ENCODE data around the gene TEKTIP1. TPM values are rescaled to one million over a fixed set of nuclear protein-coding genes. Genes with fewer than 3 reads are reported as not detected.
"Not testable (repeated sequence)": the region's sequence is repeated elsewhere in the genome, so short reads cannot be mapped to it uniquely, and the experiment has no call there.

The TEKTIP1 gene
- total RNA-seq, 1 donor from 2014 or later: not detected

DNA sequence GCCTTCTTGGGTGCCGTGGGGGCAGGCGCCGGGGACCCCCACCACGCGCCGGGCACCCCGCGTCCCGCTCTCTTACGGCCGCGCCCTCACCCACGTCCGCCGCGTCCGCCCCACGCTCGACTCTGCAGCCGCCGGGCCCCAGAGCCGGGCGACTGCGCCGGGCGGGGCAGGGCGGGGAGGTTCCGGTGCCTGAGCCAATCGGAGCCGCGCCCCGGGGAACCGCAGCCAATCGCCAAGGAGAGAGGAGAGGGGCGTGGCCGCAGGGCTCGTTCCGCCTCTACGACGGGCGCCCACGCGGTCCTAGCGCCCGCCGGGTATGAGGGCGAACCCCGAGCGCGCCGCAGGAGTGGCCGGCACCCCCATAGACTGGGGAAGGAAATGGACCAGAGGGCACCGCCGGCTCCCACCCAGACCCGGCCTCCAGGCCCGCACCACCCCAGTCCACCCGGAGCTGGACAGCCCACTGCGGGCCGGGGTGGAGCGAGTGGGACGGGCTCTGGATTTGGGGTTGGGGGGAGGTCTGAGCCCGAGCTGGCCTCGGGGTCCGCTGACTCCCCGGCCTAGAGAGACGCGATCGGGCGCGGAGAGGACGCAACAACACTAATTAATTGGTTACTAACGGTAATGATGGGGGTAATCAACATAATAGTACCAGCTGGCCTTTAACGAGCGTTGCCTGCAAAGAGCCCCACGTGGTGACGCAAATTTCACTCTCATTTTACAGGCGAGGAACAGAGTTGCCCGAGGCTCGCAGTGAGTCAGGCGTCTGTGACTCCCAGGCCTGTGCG is 18.7 kb downstream of the TEKTIP1 start, which contains the start of gene MFSD12:
Gene MFSD12 (minus strand): TSS at position 126 of the 788 bp plus-strand sequence. CDS start 183 bp downstream, outside the sequence.
- DNase-seq (ENCODE audit: low read depth in 2 of 2): peak; percentile 75 to 94

- no peak for DNase-seq (ENCODE audit: low read depth in 2 of 2)
Observed at GRCh38 chr19:3563709-3564524, 24.9 kb downstream of the TEKTIP1 start.

- DNase-seq (ENCODE audit: low read depth in 2 of 2): no peak
Observed at GRCh38 chr19:3565139-3565538, 26.2 kb downstream of the TEKTIP1 start.

GRCh38 chr19:3570042-3570441 is 31.1 kb downstream of the TEKTIP1 start:
- not testable (repeated sequence) for DNase-seq (ENCODE audit: low read depth in 2 of 2)

GRCh38 chr19:3570606-3571011 is 31.6 kb downstream of the TEKTIP1 start:
- no peak for DNase-seq (ENCODE audit: low read depth in 2 of 2)

- DNase-seq (ENCODE audit: low read depth in 2 of 2): peak; percentile 98 to 100
Observed at GRCh38 chr19:3572132-3572854, 33.3 kb downstream of the TEKTIP1 start.

DNA sequence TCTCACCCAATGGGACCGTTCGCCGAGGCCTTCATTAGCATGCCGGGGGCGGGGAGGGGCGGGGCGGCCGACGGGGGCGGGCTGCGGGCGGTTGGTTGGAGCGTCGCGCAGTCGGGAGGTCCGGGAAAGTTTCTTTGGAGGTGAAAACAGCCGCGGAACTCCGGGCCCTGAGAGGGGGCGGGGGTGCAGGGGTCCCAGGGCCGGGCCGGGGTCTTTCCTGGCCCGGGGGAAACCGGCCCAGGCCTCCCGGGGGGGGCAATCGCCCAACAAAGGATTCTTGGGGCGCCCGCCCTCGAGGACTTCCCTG is 33.8 kb downstream of the TEKTIP1 start, which contains the start of gene HMG20B:
Gene HMG20B (plus strand): TSS at position 90 of the 307 bp plus-strand sequence. CDS start 366 bp downstream, outside the sequence.
- DNase-seq (ENCODE audit: low read depth in 2 of 2): no peak

GRCh38 chr19:3573162-3573857 is 34.3 kb downstream of the TEKTIP1 start:
- DNase-seq (ENCODE audit: low read depth in 2 of 2): peak in 1 of 2 donors; percentile 17

DNA sequence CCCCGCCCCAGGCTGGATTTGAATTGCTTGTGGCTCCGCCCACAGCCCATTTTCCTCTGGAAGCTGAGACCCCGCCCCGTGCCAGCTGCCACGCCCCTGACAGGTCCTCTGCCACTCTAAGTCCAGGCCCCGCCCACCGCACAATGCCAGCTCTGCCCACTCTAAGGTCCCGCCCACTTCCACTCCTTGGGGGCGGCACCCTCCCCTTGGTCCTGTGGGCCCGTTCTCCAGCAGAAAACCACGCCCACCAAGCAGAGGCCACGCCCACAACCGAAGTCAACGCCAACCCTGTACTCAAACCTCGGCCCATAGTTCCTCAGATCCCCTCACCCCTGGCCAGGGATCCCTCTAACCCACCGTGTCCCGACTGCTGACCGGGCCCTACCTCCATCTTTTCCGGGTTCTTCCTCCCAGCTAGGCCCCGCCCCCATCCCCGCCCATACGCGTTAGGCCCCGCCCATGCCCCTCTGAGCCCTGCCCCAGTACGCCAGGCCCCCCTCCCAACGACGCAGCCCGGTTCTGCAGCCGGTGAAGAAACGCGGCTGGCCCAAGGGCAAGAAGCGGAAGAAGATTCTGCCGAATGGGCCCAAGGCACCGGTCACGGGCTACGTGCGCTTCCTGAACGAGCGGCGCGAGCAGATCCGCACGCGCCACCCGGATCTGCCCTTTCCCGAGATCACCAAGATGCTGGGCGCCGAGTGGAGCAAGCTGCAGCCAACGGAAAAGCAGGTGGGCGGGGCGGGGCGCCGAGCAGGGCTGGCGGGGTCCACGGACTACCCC is 35.1 kb downstream of the TEKTIP1 start:
- DNase-seq (ENCODE audit: low read depth in 2 of 2): peak; percentile 93 to 100

- DNase-seq (ENCODE audit: low read depth in 2 of 2): peak in 1 of 2 donors; percentile 38
Observed at GRCh38 chr19:3575260-3575741, 36.3 kb downstream of the TEKTIP1 start.

- no peak for DNase-seq (ENCODE audit: low read depth in 2 of 2)
Observed at GRCh38 chr19:3575949-3576673, 37.1 kb downstream of the TEKTIP1 start.

DNA sequence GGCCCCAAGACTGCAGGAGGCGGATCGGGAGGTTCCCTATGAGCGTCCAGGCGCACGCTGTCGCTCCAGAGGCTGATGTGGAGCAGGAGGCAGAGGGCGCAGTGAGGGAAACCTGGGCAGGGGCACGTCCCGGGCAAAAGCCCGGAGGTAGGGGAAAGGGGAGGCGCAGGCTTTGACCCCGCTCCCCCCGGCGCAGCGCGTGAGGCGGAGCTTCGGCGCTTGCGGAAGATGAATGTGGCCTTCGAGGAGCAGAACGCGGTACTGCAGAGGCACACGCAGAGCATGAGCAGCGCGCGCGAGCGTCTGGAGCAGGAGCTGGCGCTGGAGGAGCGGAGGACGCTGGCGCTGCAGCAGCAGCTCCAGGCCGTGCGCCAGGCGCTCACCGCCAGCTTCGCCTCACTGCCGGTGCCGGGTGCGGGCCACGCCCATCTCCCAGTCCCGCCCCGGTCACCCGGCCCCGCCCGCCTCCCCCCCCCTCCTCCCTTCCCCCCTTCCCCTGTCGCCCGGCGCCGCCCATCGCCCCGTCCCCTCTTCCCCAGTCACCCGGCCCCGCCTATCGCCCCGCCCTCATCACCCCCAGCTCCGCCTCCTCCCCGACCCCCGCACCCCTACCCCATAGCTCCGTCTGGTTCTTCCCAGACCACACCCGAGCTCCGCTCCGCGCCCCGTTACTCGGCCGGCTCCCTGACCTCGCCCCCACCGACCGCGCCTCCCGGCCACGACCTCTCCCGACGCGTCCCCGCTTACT is 37.9 kb downstream of the TEKTIP1 start:
- peak in 1 of 2 donors; percentile 73 for DNase-seq (ENCODE audit: low read depth in 2 of 2)

DNA sequence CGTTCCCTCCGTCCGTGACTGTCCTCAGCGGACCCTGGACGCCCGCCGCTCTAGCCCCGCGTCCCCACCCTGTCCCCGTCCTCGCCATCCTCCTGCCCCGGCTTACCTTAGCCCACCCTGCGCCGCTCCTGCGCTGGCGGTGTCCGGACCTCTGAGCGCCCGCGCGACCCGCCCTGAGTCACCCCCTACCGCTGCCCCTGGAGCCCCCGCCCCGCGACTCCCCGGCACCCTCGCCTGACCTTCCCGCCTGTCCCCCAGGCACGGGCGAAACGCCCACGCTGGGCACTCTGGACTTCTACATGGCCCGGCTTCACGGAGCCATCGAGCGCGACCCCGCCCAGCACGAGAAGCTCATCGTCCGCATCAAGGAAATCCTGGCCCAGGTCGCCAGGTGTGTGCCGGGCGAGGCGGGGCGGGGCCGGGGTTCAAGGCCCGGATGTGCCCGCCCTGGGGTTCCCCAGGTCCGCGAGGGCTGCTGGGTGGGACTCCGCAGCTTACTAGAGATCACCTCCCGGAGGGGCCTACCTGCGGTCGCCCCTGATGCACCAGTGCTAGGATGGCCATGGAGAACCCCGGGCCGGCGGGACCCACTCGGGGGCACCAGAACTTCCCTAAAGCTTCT is 38.9 kb downstream of the TEKTIP1 start:
- no peak for DNase-seq (ENCODE audit: low read depth in 2 of 2)

- DNase-seq (ENCODE audit: low read depth in 2 of 2): no peak
Observed at GRCh38 chr19:3578390-3578789, 39.4 kb downstream of the TEKTIP1 start.

GRCh38 chr19:3580156-3580934 is 41.4 kb downstream of the TEKTIP1 start:
- peak; percentile 55 to 95 for DNase-seq (ENCODE audit: low read depth in 2 of 2)

- not testable (repeated sequence) for DNase-seq (ENCODE audit: low read depth in 2 of 2)
Observed at GRCh38 chr19:3581792-3582191, 42.8 kb downstream of the TEKTIP1 start.

GRCh38 chr19:3584036-3584802 is 45.2 kb downstream of the TEKTIP1 start:
- not testable (repeated sequence) for DNase-seq (ENCODE audit: low read depth in 2 of 2)
